Superior temporal gyrus (tissue), 1 donor: ENCODE data around the gene CNNM2.
"Not testable (repeated sequence)": the region's sequence is repeated elsewhere in the genome, so short reads cannot be mapped to it uniquely, and the experiment has no call there.

Experiments used
- DNase-seq: peaks from one replicate; pipeline ENCODE4 v3.0.0-alpha.2; 2016; ENCODE audit errors: extremely low spot score

The CNNM2 gene

DNA sequence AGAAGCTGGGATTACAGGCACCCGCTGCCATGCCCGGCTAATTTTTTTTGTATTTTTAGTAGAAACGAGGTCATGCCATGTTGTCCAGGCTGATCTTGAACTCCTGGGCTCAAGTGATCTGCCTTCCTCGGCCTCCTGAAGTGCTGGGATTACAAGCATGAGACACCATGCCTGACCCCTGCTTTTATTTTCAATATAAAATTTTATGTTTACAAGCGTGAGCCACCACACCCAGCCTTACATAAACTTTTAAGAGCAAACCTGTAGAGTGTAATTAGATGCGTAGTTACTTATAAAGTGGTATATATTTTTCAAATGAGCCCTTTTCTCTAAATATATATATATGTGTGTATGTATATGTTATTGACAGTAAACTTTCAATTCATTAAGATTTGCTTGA lies 8.7 kb downstream of the CNNM2 start:
- DNase-seq, result no peak

DNA sequence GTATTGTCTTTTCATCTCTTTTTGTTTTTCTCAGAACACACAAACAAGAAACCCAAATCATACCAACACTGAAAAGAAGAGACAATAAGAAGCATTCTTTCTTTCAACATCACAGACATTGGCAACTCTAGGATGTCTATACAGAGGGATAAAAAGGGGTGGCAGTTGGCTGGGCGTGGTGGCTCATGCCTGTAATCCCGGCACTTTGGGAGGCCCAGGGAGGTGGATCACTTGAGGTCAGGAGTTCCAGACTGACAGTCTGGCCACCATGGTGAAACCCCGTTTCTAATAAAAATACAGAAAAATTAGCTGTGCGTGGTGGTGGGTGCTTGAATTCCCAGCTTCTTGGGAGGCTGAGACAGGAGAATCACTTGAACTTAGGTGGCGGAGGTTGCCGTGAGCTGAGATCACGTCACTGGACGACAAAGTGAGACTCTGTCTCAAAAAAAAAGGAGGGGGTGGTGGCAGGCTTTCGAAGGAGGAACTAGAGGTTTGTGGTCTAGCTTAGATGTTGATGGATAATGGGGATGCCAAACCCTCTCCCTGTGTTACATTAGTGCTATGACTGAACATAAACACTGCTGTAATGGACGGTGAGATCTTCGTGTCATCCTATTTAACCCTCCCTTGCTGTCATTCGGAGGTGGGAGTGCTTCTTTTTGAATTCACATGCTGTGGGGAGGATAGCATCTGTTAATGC lies 9.4 kb downstream of the CNNM2 start:
- no peak for DNase-seq

DNA sequence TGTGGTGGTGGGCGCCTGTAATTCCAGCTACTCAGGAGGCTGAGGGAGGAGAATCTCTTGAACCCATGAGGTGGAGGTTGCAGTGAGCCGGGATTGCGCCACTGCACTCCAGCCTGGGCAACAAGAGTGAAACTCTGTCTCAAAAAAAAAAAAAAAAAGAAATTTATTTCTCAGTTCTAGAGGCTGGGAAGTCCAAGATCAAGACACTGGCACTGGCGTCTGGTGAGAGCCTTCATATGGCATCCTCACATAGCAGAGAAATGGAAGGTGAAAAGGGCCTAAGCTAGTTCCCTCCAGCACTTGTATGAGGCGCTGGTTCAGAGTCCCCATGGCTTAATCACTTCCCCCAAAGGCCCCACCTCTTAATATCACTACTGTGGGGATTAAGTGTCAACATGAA lies 10.3 kb downstream of the CNNM2 start:
- DNase-seq, result not testable (repeated sequence)

DNA sequence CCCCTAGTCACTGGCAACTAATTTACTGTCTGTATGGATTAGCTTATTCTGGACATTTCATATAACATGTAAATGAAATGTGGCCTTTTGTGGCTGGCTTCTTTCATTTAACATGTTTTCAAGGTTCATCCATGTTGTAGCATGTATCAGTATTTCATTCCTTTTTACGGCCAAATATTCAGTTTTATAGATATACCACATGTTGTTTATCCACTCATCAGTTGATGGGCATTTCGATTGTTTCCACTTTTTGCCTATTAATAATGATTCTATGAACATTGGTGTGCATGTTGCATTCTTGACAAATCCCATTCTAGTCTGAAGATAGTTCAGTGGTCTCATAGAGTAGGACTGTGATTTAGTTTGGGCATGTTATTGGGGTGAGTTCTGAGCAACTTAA lies 12.6 kb downstream of the CNNM2 start:
- DNase-seq, result no peak

DNA sequence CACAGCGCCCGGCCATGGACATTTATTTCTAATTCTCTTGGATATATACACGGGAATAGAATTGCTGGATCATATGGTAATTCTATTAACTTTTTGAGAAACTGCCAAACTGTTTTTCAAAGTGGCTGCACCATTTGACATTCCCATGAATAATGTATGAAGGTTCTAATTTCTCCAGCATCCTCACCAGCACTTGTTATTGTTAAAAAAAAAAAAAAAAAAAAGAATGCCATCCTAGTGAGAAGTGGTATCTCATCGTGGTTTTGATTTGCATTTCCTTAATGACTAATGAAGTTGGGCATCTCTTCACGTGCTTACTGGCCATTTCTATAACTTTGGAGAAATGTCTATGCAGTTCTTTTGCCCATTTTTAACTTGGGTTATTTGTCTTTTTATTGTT lies 13.5 kb downstream of the CNNM2 start:
- no peak for DNase-seq

DNA sequence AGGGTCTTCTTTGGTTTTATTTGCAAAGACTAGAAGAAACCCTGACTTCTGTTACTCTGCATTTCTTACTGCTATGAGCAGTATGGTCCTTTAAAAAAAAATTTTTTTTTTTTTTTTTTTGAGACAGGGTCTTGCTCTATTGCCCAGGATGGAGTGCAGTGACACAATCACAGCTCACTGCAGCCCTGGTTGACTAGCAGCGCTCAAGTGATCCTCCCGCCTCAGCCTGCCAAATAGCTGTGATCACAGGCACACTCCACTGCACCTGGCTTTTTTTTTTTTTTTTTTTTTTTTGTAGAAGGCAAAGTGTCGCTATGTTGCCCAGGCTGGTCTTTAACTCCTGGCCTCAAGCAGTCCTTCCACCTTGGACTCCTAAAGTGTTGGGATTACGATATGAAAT lies 17.4 kb downstream of the CNNM2 start:
- DNase-seq, result no peak

DNA sequence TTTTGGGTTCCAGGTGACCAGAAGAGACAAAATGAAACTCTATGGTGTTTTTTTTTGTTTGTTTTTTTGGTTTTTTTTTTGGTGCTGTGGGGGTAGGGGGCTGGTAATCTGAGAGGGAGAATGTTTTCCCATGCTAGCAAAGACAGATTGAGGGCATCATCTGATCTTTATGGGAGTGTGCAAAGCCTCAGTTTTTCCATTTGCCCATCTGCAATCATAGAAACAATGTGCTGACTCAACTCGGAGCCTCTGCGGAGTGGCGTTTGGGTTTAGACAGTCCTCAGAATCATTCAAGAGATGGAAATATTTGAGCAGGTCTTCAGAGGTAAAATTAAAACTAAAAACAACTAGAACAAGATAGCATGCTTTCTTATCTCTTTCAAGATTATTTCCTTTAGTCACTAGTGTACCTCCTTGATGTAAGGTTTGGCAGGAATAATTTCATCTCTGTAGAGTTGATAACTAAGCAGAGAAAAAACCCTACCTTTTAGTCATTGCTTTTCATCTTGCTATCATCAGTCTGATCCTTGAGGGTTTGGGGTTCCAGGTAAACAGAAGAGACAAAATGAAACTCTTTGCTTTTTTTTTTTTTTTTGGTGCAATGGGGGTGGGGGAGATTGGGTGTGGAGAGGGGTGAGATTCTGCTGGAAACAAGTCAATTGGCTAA lies 18.0 kb downstream of the CNNM2 start:
- no peak for DNase-seq

DNA sequence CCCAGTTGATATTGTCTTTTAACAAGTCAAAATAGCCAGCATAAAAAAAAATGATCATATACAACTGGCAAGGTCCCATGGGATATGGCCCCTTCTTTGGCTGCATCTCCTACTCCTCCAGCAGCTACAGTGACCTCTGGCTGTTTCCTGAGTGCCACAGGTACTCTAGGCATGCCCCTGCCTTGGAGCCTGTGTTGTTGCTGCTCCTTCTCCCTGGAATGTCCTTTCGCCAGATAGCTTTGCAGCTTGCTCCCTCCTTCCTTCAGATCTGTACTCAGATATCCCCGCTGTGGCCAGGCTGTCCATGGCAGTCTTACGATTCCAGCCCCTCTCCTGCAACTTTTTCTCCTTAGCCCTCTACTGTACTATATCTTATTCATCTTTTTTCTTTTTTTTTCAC lies 23.3 kb downstream of the CNNM2 start:
- DNase-seq, result no peak

DNA sequence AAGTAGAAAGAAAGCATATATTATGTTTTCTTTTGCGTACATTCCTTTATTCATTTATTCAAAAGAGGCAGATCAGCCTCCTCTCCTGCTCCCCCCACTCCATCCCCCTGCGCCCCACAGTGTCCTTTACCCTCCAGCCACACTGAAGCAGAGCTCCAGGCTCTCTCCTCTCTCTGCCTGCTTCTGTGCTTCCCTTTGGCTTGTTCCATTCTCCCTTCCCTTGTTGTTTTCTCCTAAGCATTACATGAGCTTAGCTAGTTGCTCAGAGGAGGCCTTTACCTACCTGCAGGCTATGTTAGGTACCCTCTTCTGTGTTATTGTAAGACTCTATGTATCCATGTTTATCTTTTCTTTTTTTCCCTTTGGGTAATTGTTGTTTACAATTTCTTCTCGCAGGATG lies 27.4 kb downstream of the CNNM2 start:
- no peak for DNase-seq

DNA sequence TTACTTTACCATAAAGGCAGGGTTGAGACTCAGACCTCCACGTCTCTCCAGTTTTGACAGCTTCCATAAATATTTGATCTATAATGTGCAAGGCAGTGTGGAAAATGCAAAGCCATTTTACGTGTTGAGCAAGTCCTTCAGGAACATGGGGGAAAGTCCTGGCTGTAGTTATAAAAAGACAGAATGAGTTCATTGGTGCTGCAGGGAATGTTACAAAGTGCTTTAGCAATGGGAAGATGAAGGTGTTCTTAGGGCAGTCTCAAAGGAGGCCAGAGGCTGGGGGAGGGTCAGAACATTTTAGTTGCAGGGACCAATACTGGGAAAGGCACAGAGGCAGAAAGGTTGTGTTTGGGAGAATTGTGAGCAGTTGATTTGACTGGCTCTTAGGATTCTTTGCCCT lies 27.9 kb downstream of the CNNM2 start:
- DNase-seq, result no peak

DNA sequence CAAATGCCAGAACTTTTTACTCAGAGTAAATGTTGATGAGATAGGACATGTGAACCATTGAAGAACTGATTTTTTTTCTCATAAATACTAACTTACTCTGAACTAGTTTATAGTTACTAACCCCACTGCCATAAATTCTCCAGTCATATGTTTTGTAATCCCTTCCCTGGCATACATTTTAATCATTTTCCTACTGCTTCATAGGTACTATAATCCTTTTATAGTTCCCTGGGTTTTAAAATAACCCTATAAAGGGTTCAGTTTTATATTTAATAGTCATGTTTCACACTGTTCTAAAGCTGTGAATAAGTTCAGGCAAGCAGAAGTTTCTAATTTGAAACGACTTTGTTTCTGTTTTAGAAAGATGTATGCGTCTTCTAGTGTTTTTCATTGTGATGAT lies 28.9 kb downstream of the CNNM2 start:
- DNase-seq, result no peak

DNA sequence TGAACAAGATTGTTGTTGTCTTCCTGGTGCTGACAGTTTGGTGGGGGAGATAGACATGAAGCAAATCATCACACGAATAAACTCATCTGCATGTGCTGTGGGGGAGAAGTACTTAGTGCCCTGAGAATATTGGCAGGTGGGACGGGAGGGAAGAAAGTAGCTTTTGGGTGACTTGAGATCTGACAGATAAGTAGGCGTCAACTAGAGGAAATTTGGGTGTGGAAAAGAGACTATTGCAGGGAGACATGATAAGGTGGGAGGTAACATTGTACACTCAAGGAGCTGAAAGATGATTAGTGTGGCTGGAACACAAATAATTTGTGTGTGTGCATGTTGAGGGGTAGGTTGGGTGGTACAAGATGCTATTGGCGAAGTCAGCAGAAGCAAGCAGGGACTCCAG lies 30.1 kb downstream of the CNNM2 start:
- no peak for DNase-seq

DNA sequence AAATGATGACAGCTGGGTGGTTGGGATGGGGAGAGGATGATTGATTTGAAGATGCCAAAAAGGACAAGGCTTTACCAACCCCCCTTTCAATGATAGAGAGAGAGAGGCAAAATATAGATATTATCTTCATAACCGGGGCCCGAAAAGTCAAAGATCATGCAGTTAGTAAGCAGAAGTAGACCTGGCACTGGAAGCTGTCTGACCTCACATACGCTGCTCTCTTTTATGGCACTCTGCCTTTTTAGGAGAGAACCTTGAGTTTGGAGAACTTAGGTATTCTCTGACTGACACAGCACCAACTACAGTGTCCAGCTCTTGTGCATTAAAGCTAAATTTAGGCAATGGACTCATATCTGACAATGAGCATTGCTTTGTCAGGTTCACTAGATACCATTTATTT lies 30.7 kb downstream of the CNNM2 start:
- DNase-seq, result no peak

DNA sequence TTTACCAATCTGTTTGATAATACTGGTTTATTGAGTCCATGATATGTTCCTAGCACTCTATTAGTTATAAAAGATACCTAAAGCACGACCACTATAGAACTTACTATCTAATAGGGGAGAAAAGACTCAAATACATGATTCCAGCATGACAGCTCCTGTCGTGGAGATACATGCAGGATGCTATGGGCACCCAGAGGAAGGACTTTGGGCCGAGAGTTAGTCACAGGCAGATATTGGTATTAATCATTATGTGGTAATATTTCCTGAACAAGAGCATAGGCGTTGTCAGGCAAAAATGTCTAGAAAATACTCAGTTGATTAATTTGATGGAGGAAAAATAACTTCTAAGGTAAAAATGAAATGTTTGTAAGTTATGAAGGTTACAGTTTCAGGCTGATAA lies 31.8 kb downstream of the CNNM2 start:
- DNase-seq, result no peak

DNA sequence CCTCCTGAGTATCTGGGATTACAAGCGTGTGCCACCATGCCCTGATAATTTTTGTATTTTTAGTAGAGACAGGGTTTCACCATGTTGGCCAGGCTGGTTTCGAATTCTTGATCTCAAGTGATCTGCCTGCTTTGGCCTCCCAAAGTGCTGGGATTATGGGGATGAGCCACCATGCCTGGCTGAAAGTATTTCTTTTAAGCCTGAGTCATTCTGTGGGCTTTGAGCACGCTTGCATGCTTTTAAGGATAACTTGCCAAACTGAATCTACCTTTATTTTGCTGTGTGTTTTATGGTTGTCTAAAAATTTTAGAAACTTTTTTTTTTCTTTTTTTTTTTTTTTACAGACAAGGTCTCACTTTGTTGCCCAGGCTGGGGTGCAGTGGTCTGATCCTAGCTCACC lies 33.2 kb downstream of the CNNM2 start:
- no peak for DNase-seq

DNA sequence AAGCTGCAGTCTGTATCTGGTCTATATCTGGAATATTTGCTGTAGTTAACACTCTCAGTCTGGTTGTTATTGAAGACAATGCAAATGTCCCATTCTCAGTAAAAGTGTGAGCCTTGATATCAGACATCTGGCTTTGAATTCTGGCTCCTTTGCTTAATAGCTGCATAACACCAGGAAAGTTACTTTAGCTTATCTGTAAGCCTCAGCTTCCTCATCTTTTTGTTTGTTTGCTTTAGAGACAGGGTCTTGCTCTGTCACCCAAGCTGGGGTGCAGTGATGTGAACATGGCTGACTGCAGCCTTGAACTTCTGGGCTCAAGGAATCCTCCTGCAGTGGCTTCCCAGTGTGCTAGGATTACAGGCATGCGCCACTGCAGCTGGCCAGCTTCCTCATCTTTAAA lies 41.3 kb downstream of the CNNM2 start:
- no peak for DNase-seq

DNA sequence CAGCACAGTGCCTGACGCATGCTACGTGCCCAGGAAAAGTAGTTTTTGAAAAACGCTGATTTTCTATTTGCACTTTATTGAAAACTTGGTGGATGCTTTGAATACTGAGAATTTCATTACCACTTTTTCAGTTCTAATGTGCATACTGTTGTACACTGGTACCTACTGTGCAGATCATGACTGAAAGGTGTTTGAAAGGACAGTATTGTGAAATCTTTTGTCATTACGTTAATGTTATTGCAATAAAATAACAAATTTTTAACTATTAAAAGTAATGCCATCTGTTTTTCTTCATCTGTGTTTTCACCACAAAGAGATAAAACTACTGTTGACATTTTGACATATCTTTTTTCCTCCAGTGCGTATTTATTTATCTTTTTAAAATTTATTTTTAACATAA lies 42.1 kb downstream of the CNNM2 start:
- DNase-seq, result no peak

DNA sequence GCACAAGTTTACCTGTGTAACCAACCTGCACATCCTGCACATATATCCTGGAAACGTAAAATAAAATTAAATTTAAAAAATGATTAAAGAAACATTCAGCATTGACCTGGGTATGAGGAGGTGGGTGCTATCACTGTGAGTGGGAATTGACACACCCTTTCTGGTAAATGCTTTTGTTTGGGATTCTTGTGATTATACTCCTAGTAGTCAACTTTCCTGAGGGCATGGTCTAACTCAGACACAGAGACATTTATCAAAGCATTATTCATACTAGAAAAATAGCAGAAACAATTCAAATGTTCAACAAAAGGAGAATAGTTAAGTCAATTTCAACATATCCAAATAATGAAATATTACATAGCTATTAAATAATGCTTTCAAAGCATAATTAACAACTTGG lies 44.2 kb downstream of the CNNM2 start:
- DNase-seq, result no peak

DNA sequence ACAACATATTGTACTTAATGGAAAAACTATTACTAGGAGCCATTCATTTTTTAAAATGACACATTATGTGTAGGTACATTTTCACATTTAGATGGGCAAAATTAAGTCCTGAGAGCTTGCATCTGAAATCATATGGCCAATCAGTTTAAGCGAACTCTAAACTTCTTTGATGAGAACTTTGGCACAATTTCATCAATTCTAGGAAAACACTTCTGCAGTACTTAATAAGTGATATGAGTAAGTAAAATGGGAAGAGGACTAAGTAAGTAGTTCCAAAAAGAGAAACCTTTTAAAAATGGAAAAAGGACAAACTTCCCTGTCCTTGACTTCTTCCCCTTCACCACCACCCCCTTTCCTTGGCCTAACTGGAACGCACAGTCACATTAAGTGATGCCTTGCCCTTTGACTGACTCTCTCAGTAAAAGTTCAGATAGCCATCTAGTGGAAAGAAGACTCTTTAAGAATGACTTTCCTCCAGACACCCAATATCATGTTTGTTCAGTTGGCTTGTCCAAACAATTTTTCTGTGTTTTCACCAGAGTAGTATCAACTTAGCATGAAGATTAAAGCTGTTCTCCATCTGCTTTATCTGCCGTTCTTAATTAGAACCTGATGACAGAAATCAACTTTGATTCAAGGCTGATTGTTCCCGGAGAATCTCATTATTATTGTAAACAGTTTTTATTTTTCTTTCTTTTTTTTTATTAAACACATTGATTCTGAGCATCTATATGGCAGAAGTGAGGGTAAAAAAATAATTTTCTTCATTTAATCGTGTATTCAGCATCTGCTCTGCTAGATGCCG lies 45.1 kb downstream of the CNNM2 start:
- no peak for DNase-seq

DNA sequence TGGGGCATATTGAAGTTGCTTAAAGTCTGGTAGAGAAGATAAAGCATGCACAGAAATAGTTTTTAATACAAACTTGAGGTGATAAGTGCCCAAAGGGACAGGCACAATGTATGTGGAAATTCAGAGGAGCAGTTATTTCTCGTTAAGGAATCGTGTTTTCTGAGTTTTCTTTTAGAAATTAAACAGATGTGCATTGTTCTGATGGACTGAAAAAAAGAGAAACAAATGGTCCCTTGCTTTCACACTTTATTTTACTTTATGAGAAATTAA lies 45.6 kb downstream of the CNNM2 start:
- no peak for DNase-seq

DNA sequence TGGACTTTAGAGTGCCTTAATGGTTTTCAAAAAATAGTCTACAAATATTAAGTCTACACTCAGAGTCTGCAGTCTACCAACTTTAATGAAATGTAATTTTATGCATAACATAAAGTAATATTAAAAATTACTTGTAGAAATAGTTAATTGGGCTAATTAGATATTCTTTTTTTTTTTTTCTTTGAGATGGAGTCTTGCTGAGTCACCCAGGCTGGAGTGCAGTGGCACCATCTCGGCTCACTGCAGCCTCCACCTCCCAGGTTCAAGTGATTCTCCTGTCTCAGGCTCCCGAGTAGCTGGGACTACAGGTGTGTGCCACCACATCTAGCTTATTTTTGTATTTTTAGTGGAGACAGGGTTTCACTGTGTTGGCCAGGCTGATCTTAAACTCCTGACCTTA lies 46.0 kb downstream of the CNNM2 start:
- DNase-seq, result not testable (repeated sequence)

DNA sequence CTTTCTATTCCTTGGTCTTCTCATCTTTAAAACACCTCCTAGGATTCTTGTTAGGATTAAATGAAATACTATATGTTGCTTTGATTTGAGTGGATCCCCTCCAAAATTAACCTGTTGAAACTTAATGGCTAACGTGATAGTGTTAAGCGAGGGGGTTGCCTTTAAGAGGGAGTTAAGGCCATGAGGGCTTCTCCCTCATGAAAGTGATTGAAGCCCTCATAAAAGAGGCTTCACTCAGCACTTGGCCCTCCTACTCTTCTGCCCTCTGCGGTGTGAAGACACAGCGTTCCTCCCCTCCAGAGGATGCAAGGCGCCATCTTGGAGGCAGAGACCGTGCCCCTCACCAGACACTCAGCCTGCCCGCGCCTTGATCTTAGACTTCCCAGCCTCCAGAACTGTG lies 46.6 kb downstream of the CNNM2 start:
- no peak for DNase-seq

DNA sequence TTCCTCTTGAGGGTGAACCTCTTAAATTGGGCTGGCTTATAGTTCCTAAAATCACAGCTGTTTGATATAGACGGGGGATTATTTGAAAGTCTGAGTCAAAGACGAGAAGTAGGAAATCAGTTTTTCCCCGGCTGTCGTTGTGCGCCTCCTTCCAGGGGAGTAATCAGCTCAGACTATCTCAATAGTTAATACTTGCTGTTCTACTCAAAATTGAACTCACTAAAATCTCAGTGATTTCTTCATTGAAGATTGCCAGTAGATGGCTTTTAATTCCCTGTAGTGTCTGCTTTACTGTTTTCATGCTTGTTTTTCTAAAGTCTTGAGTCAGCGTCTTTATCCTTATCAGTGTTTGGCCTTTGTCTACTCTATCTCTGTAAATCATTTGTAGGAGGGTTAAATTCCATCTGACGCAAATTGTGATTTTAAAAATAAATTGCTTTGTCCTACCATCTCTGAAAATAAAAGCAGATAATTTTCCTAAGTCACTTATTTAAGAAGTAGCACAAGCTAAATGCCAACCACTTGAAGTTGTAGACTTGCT lies 47.3 kb downstream of the CNNM2 start:
- DNase-seq, result no peak
